IPS DF 6.9 (cell line): ENCODE results near the gene TXLNG.

ENCODE experiments used
- DNase-seq: peaks from one replicate; pipeline ENCODE4 v3.0.0-alpha.2; 2013; ENCODE audit warnings: low read depth, low spot score
- H3K27ac ChIP-seq: one replicate; pipeline ENCODE4 v1.5.1; 2013; ENCODE audit warnings: low read length, control low read depth
- H3K27me3 ChIP-seq: 2 replicates; pipeline ENCODE4 v1.6.1; 2013; ENCODE audit warnings: mild to moderate bottlenecking, low read length; ENCODE audit not compliant: control insufficient read depth, insufficient read depth
- H3K36me3 ChIP-seq: 2 replicates; pipeline ENCODE4 v1.6.1; 2013; ENCODE audit warnings: low read length; ENCODE audit not compliant: control insufficient read depth, insufficient read depth
- H3K4me1 ChIP-seq: 2 replicates; pipeline ENCODE4 v1.6.1; 2013; ENCODE audit warnings: low read length; ENCODE audit not compliant: control insufficient read depth, insufficient read depth
- H3K4me3 ChIP-seq: 2 replicates; pipeline ENCODE4 v1.5.1; 2013; ENCODE audit warnings: mild to moderate bottlenecking, low read length
- H3K9me3 ChIP-seq: 2 replicates; pipeline ENCODE4 v1.6.1; 2013; ENCODE audit warnings: low read length, inconsistent platforms; ENCODE audit not compliant: control insufficient read depth, insufficient read depth
- WGBS: extraction: QIAGEN DNeasy Blood & Tissue Kit; methylation state at CpG from one replicate; pipeline ENCODE4 v1.1.7; 2013; ENCODE audit warnings: mixed read lengths, missing lambda C conversion rate; ENCODE audit not compliant: insufficient read length, insufficient coverage; 5-methylcytosine and 5-hydroxymethylcytosine counted together

Gene TXLNG

GRCh38 chrX:16814597-16814996, 28.3 kb downstream of the TXLNG start:
- no peak for DNase-seq
- Histone ChIP-seq H3K4me3 (no peak overlapping the region), H3K36me3 (no peaks in the 10 kb centered on the region; the same call in 1 of the 2 replicates), H3K27me3 (no peaks in the 10 kb centered on the region), H3K4me1 (no peaks in the 10 kb centered on the region), H3K27ac (no peak overlapping the region), H3K9me3 (no peaks in the 10 kb centered on the region)
- no CpG with 5 or more reads among the region's 1 CpG for WGBS

DNA sequence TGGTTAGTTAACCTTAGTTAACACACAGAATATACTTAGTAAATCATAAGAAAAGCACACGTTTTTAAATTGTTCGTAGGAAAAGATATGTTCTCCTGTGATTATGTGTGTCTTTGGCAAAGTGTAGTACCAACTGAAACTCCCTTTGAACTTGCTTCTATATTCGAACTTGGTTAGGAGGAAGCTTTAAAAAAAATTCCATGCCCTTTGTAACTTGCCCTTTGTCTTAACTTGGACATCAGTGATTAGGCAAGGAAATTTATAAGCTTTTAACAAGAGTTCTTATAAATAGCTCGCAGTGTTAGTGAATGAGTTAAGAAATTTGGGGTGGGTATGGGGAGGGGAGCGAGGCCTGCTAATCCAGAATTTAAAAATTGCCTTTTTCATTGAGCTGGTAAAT, 33.4 kb downstream of the TXLNG start:
- Histone ChIP-seq H3K27ac (no peak overlapping the region), H3K27me3 (no peaks in the 10 kb centered on the region), H3K9me3 (no peaks in the 10 kb centered on the region), H3K36me3 (peaks cover 2% of the 10 kb centered on the region; the same call in 1 of the 2 replicates), H3K4me1 (no peaks in the 10 kb centered on the region), H3K4me3 (no peak overlapping the region)
- WGBS: no CpG with 5 or more reads among the region's 5 CpGs
- no peak for DNase-seq

DNA sequence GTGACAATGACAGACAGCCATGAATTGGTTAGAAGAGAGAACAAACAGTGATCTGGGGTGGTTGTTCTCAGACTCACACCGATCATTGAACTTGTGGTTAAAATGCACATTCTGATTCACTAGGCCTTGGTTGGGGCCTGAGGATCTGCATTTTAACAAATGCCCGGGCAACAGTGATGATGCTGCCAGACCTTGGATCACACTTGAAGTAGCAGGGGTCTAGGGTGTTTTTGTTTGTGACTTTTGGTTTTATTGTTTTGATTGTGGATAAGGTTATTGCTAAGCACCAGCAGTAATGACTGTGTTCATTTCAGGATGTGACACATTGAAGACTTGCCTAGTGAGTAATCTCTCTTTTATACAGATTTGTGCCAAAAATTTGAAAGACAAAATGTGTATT, 36.5 kb downstream of the TXLNG start:
- Histone ChIP-seq H3K36me3 (peaks cover 2% of the 10 kb centered on the region; the same call in 1 of the 2 replicates), H3K27ac (no peak overlapping the region), H3K9me3 (no peaks in the 10 kb centered on the region), H3K4me1 (no peaks in the 10 kb centered on the region), H3K27me3 (no peaks in the 10 kb centered on the region), H3K4me3 (no peak overlapping the region)
- DNase-seq: no peak
- WGBS: no CpG with 5 or more reads among the region's 2 CpGs

DNA sequence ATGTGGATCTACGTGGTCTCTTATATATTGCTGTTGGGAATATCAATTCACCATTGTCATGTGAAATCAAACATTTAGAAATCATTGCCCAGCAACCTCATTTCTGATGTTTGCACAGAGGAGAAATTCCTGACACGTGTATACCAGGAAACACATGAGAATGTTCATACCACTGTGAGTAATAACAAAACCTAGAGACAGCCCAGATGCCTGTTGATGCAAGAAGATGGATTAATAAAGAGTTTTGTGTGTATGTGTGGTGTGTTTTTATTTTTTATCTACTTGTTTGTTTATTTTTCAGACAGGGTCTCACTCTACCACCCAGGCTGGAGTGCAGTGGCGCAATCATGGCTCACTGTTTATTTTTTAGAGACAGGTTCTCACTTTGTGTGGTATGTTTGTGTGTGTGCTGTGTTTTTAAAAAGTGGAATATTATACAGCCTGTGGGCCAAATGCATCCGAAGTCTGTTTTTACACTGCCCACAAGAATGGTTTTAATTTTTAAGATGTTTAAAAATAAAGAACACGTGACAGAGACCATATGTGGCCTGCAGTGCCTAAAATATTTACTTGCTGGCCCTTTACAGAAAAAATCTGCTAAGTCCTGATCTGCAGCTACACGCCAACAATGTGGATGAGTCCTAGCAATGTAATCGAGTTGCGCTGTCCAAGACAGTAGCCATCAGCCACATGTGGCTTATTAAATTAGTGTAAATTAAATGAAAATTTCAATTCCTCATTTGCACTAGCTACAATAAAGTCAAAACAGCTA, 39.2 kb downstream of the TXLNG start:
- no peaks in the 10 kb centered on the region for H3K4me1 ChIP-seq
- H3K9me3 ChIP-seq: no peaks in the 10 kb centered on the region
- no peak overlapping the region for H3K27ac ChIP-seq
- no CpG with 5 or more reads among the region's 8 CpGs for WGBS
- no peak overlapping the region for H3K4me3 ChIP-seq
- peaks cover 4% of the 10 kb centered on the region; the same call in 1 of the 2 replicates for H3K36me3 ChIP-seq
- no peaks in the 10 kb centered on the region for H3K27me3 ChIP-seq
- no peak for DNase-seq

GRCh38 chrX:16826207-16826606, 39.9 kb downstream of the TXLNG start:
- WGBS: no CpG with 5 or more reads among the region's 3 CpGs
- Histone ChIP-seq H3K4me3 (no peak overlapping the region), H3K36me3 (peaks cover 4% of the 10 kb centered on the region; the same call in 1 of the 2 replicates), H3K27ac (no peak overlapping the region), H3K27me3 (no peaks in the 10 kb centered on the region), H3K9me3 (no peaks in the 10 kb centered on the region), H3K4me1 (no peaks in the 10 kb centered on the region)
- no peak for DNase-seq

DNA sequence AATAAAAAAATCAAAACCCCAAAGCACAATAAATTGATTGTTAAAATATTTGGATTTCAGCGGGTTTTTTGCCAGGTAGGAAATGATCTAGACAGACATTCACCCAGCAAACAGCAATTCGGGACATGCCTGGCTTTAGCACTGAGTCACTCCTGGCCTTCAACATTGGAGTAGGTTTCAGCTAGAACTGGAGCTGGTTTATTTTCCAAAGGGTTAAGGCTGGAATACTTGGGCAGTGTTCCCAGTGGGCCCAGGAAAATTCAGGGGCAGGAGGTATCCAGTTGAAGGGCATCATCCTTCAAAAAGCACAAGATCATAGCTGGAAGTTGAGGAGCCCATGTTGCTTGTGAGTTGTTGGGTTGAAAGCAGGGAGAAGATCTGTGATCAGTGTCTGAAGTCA, 41.0 kb downstream of the TXLNG start:
- no peaks in the 10 kb centered on the region for H3K9me3 ChIP-seq
- DNase-seq: no peak
- H3K27ac ChIP-seq: no peak overlapping the region
- peaks cover 4% of the 10 kb centered on the region; the same call in 1 of the 2 replicates for H3K36me3 ChIP-seq
- WGBS: no CpG with 5 or more reads among the region's 2 CpGs
- no peak overlapping the region for H3K4me3 ChIP-seq
- no peaks in the 10 kb centered on the region for H3K4me1 ChIP-seq
- H3K27me3 ChIP-seq: no peaks in the 10 kb centered on the region

GRCh38 chrX:16828124-16828908, 42.0 kb downstream of the TXLNG start:
- Histone ChIP-seq H3K4me1 (no peaks in the 10 kb centered on the region), H3K27ac (no peak overlapping the region), H3K9me3 (no peaks in the 10 kb centered on the region), H3K4me3 (no peak overlapping the region), H3K36me3 (peaks cover 4% of the 10 kb centered on the region; the same call in 1 of the 2 replicates), H3K27me3 (no peaks in the 10 kb centered on the region)
- WGBS: no CpG with 5 or more reads among the region's 6 CpGs
- no peak for DNase-seq

GRCh38 chrX:16832301-16832700, 46.0 kb downstream of the TXLNG start:
- no peak for DNase-seq

GRCh38 chrX:16834806-16835205, 48.5 kb downstream of the TXLNG start:
- Histone ChIP-seq H3K4me1 (no peaks in the 10 kb centered on the region), H3K4me3 (no peak overlapping the region), H3K27me3 (no peaks in the 10 kb centered on the region), H3K9me3 (no peaks in the 10 kb centered on the region), H3K27ac (no peak overlapping the region), H3K36me3 (peaks cover 13% of the 10 kb centered on the region; the same call in 1 of the 2 replicates)
- WGBS: no CpG with 5 or more reads among the region's 6 CpGs
- DNase-seq: no peak

More at GRCh38 chrX:16832301-16832700, 46.0 kb downstream of the TXLNG start:
- Histone ChIP-seq H3K36me3 (peaks cover 8% of the 10 kb centered on the region; the same call in 1 of the 2 replicates), H3K27ac (no peak overlapping the region), H3K9me3 (no peaks in the 10 kb centered on the region), H3K4me3 (no peak overlapping the region), H3K4me1 (no peaks in the 10 kb centered on the region), H3K27me3 (no peaks in the 10 kb centered on the region)
- no CpG with 5 or more reads among the region's 5 CpGs for WGBS

- Histone ChIP-seq H3K9me3 (no peaks in the 10 kb centered on the region), H3K4me3 (no peak overlapping the region), H3K4me1 (no peaks in the 10 kb centered on the region), H3K36me3 (peaks cover 13% of the 10 kb centered on the region; the same call in 1 of the 2 replicates), H3K27me3 (no peaks in the 10 kb centered on the region), H3K27ac (no peak overlapping the region)
- no CpG with 5 or more reads among the region's 9 CpGs for WGBS
- DNase-seq: no peak
Observed at GRCh38 chrX:16836371-16836770, 50.1 kb downstream of the TXLNG start.
